ENCODE results near the gene XBP1. TPM values are rescaled to one million over a fixed set of nuclear protein-coding genes. Genes with fewer than 3 reads are reported as not detected.

XBP1 gene
- total and polyA plus RNA-seq, 2 donors (not counting 1 experiment from before 2014, with no cell fraction given) = 16.8 to 69.8 TPM

GRCh38 chr22:28831140-28832072, 31.0 kb upstream of the XBP1 start:
- TF ChIP-seq CTCF (IDR thresholded peaks at IDR 0.05) = no peak
- no peak for TF ChIP-seq EZH2 (IDR thresholded peaks at IDR 0.05; ENCODE audit: borderline replicate concordance, insufficient read depth, low read depth, low read length, poor library complexity, severe bottlenecking)
- H3K4me1 Mint-ChIP-seq = peaks cover 4% of the 10 kb centered on the region
- H2AFZ ChIP-seq (ENCODE audit: insufficient read depth, low read depth, low read length, poor library complexity, severe bottlenecking) = no peak overlapping the region
- no peak overlapping the region for H3K9ac ChIP-seq (ENCODE audit: low read length)
- H3K4me1 ChIP-seq (ENCODE audit: control insufficient read depth in 2 of 2, insufficient read depth in 2 of 2, low read length in 2 of 2) = peaks cover 0 to 7% of the 10 kb centered on the region in 2 donors
- no peak for ATAC-seq (ENCODE audit: low read depth)
- POLR2A ChIA-PET = no interaction called here
- H3K4me3 ChIP-seq (ENCODE audit: control extremely low read depth in 1 of 5, extremely low read depth in 1 of 5, insufficient read depth in 1 of 5, low read depth in 2 of 5, low read length in 4 of 5) = no peak overlapping the region
- no peaks in the 10 kb centered on the region for H4K20me1 ChIP-seq (ENCODE audit: control insufficient read depth, insufficient read depth, low read length, poor library complexity, severe bottlenecking)
- no peaks in the 10 kb centered on the region for H3K36me3 ChIP-seq (replicated peaks in 1 of 2; ENCODE audit: control extremely low read depth in 1 of 2, control insufficient read depth in 1 of 2, extremely low read depth in 1 of 2, insufficient read depth in 2 of 2, low read length in 1 of 2)
- H3K4me2 ChIP-seq (replicated peaks; ENCODE audit: low read depth, low read length, poor library complexity, severe bottlenecking) = no peak overlapping the region
- intact Hi-C loops (cut with micrococcal nuclease) = no loop called here
- H3K4me3 Mint-ChIP-seq = no peak overlapping the region
- H3K9me3 Mint-ChIP-seq (ENCODE audit: insufficient read depth) = no peaks in the 10 kb centered on the region
- no peaks in the 10 kb centered on the region for H3K27me3 ChIP-seq (replicated peaks in 1 of 4; ENCODE audit: control extremely low read depth in 1 of 4, control insufficient read depth in 3 of 4, insufficient read depth in 4 of 4, low read length in 3 of 4)
- CTCF ChIA-PET = interaction anchor here (0.7 to 9.5 kb wide), 9 partner anchors 18 to 239 kb away, joined by 3 to 249 read pairs (median 10); no protein-coding TSS in a partner anchor
- H3K27me3 Mint-ChIP-seq = peaks cover 3% of the 10 kb centered on the region
- DNase-seq = no peak
- 95% methylated on average over 5 of the region's 7 CpGs for WGBS (ENCODE audit: insufficient coverage)
- H3K79me2 ChIP-seq (ENCODE audit: control insufficient read depth, insufficient read depth, low read length) = no peaks in the 10 kb centered on the region
- H3K27ac Mint-ChIP-seq = no peak overlapping the region
- no peaks in the 10 kb centered on the region for H3K9me3 ChIP-seq (ENCODE audit: control extremely low read depth in 1 of 3, control insufficient read depth in 2 of 3, insufficient read depth in 1 of 3, low read length in 2 of 3)
- H3K27ac ChIP-seq (ENCODE audit: low read length in 2 of 2) = no peak overlapping the region

- H4K20me1 ChIP-seq (ENCODE audit: control insufficient read depth, insufficient read depth, low read length, poor library complexity, severe bottlenecking) = no peaks in the 10 kb centered on the region
- H3K79me2 ChIP-seq (ENCODE audit: control insufficient read depth, insufficient read depth, low read length) = no peaks in the 10 kb centered on the region
- no peak overlapping the region for H3K9ac ChIP-seq (ENCODE audit: low read length)
- ChIA-PET CTCF (interaction anchor here (0.6 to 9.5 kb wide), 17 partner anchors 8 to 415 kb away, joined by 3 to 249 read pairs (median 10); partner anchors contain the start of genes CCDC117 and XBP1), POLR2A (no interaction called here)
- no peak overlapping the region for H3K4me2 ChIP-seq (replicated peaks; ENCODE audit: low read depth, low read length, poor library complexity, severe bottlenecking)
- H3K36me3 ChIP-seq (replicated peaks in 1 of 2; ENCODE audit: control extremely low read depth in 1 of 2, control insufficient read depth in 1 of 2, extremely low read depth in 1 of 2, insufficient read depth in 2 of 2, low read length in 1 of 2) = no peaks in the 10 kb centered on the region
- no peak overlapping the region for H3K4me3 ChIP-seq (ENCODE audit: control extremely low read depth in 1 of 5, extremely low read depth in 1 of 5, insufficient read depth in 1 of 5, low read depth in 2 of 5, low read length in 4 of 5)
- Mint-ChIP-seq H3K27me3 (peaks cover 3% of the 10 kb centered on the region), H3K9me3 (ENCODE audit: insufficient read depth) (no peaks in the 10 kb centered on the region), H3K4me3 (no peak overlapping the region), H3K4me1 (peaks cover 4% of the 10 kb centered on the region), H3K27ac (no peak overlapping the region)
- peaks cover 0 to 7% of the 10 kb centered on the region in 2 donors for H3K4me1 ChIP-seq (ENCODE audit: control insufficient read depth in 2 of 2, insufficient read depth in 2 of 2, low read length in 2 of 2)
- intact Hi-C loops (cut with micrococcal nuclease) = no loop called here
- no peak overlapping the region for H2AFZ ChIP-seq (ENCODE audit: insufficient read depth, low read depth, low read length, poor library complexity, severe bottlenecking)
- no peaks in the 10 kb centered on the region for H3K9me3 ChIP-seq (ENCODE audit: control extremely low read depth in 1 of 3, control insufficient read depth in 2 of 3, insufficient read depth in 1 of 3, low read length in 2 of 3)
- no CpG with 5 or more reads among the region's 3 CpGs for WGBS (ENCODE audit: insufficient coverage)
- H3K27ac ChIP-seq (ENCODE audit: low read length in 2 of 2) = no peak overlapping the region
- TF ChIP-seq CTCF (IDR thresholded peaks at IDR 0.05) (no peak), EZH2 (IDR thresholded peaks at IDR 0.05; ENCODE audit: borderline replicate concordance, insufficient read depth, low read depth, low read length, poor library complexity, severe bottlenecking) (no peak)
- H3K27me3 ChIP-seq (replicated peaks in 1 of 4; ENCODE audit: control extremely low read depth in 1 of 4, control insufficient read depth in 3 of 4, insufficient read depth in 4 of 4, low read length in 3 of 4) = no peaks in the 10 kb centered on the region
- ATAC-seq (ENCODE audit: low read depth) (no peak), DNase-seq (no peak)
Observed at GRCh38 chr22:28830441-28830840, 30.1 kb upstream of the XBP1 start.

Data from B cell (primary cell).